GM18873 (cell line): Measurements from ENCODE around the gene HIP1.
"Not testable (repeated sequence)": the region's sequence is repeated elsewhere in the genome, so short reads cannot be mapped to it uniquely, and the experiment has no call there.

Experiments
- ATAC-seq: cut with Tn5 transposase; IDR thresholded peaks from one replicate; pipeline ENCODE4 v1.9.1; 2021; ENCODE audit warnings: mild to moderate bottlenecking, moderate library complexity, moderate number of reproducible peaks; ENCODE audit not compliant: unreplicated experiment, low FRiP score

HIP1 gene

GRCh38 chr7:75623390-75624133 is 115.2 kb downstream of the HIP1 start:
- ATAC-seq = no peak

GRCh38 chr7:75621124-75621523 is 117.6 kb downstream of the HIP1 start:
- no peak for ATAC-seq

GRCh38 chr7:75619636-75620035 is 119.1 kb downstream of the HIP1 start:
- ATAC-seq = no peak

DNA sequence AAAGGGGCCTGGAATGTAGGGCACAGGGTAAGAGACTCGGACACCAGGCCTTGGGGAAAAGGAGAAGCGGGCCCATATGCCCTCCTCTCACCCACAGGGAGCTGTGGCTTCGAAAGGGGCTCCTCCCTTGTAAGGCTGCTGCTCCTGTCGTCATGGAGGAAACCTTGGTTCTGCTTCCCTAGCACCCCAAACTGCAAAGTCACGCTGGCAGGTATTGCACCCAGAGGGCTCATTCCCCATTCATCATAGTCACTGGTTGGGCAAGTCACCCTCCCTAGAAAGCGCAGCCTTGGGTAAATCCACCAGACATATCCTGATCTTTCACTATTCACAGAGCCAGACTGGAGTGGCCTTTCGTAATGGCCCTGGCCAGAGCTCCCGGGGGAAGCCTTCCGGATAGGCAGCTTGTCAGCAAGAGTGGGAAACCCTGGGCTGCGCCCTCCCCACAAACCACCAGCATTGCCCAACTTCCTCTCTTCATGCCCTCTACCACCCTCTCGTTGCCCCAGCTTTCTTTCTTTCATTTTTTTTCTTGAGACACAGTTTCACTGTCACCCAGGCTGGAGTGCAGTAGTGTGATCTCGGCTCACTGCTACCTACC is 121.0 kb downstream of the HIP1 start:
- no peak for ATAC-seq

DNA sequence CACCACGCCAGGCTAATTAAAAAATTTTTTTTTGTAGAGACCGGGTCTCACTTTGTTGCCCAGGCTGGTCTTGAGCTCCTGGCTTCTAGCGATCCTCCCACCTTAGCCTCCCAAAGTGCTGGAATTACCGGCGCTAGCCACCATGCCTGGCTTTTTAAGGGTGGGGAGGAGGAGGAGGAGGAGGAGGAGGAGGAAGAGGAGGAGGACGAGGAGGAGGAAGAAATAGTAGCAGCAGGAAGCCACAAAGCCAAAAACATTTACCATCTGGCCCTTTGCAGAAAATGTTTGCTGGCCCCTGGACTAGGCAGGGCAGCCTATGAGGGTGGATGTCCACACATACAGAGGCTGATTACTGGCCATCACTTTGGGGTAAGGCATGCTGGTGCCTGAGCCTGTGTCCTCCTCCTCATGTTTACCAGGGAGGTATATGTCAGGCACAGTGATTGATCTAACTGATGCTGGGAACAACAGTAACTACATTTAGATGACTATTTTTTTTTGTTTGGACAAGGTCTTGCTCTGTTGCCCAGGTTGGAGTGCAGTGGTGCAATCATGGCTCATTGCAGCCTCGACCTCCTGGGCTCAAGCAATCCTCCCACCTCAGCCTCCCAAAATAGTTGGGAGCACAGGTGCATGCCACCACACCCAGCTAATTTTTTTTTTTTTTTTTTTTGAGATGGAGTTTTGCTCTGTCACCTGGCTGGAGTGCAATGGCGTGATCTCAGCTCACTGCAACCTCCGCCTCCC is 122.1 kb downstream of the HIP1 start:
- ATAC-seq = no peak

DNA sequence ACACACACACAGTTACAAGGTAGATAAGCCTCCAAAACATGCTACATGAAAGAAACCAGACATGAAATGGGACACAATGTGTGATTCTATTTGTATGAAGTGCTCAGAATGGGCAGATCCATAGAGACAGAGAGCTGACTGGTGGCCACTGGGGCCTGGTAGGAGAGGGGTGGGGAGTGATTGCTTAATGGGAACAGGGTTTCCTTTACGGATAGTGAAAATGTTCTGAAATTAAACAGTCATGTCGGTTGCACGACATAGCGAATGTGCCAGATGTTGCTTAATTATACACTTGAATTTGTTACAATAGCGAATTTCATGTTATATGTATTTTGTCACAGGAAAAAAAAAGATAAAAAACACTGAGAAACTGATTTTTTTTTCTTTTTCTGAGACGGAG is 124.3 kb downstream of the HIP1 start:
- ATAC-seq = no peak

DNA sequence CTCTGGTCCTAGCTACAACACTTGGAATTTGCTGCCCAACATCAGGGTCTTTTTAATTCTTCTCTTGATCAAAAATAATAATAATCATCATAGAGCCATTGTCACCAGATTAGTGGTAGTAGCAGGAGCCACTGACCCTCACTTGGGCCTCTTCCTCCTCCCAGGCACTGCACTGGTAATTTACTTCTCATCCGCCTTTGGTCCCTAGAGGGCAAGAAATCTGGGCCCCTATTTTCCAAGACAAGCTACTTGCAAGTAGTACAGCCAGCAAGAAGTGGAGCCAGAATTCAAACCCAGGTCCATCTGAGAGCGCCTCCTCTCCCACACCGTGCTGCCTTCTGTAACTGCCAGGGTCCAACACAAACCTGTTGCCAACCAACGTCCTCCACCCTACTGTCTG is 125.4 kb downstream of the HIP1 start:
- ATAC-seq = no peak

DNA sequence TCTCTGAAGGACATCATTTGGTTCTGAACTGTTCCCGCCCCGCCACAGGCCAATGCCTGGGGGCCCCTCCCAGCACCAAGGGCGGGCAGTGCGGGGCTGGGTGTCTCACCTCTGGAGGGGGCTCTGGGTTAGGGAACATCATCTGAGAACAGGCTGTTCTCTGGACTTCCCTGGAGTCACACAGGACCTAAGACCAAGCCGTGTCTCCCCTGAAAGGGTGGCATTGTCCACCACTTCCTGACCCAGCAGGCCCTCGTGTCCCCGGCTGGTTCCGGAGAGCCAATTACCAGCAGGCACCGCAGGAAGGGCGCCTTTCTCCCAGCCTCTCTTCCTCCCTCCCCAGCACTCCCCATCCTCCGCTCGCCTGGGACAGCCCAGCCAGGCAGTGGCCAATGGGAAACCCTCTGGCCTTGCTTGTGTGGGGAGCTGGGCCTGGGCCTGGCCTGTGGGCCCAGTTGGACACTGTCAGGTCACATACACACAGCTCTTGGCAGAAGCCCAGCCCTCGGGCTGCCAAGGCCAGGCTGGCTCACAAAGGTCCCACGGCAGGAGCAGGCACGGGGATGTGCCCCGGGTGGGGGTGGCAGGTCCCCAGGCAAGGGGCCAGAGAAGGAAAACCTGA is 127.1 kb downstream of the HIP1 start:
- no peak for ATAC-seq

- ATAC-seq = not testable (repeated sequence)
These were observed 129.3 kb downstream of the HIP1 start for GRCh38 chr7:75609416-75609815.

- ATAC-seq = no peak
These were observed 130.2 kb downstream of the HIP1 start for GRCh38 chr7:75608451-75609122.

- ATAC-seq = no peak
These were observed 134.3 kb downstream of the HIP1 start for GRCh38 chr7:75604408-75604807.

- not testable (repeated sequence) for ATAC-seq
These were observed 135.9 kb downstream of the HIP1 start for GRCh38 chr7:75602831-75603230.

- no peak for ATAC-seq
These were observed 137.2 kb downstream of the HIP1 start for GRCh38 chr7:75601539-75601938.

GRCh38 chr7:75600748-75601147 is 138.0 kb downstream of the HIP1 start:
- ATAC-seq = not testable (repeated sequence)

DNA sequence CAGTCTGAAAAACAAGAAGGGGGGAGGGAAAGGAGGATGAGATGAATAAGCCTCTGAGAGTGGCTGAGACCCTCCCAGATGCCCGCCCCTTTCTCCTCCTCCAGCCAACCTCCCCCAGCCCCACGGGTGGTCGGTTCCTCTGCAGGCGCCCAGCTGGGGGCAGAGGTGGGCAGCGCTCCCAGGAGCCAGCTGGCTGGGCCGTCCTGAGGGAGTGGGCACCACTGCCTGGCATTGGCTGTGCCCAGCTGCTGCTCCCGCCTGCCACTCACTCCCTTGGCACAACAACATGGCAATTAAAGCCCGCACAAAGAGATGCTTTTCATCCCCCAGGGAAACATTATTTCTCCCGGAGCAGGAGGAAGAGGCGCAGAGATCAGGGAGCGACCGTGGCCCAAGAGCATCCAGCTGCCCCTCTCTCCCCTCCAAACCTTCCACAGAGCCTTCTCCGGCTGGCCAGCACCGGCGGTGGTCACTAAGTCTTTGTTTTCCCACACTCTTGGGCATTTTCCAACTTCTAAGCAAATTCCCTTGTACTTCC is 139.4 kb downstream of the HIP1 start:
- ATAC-seq = no peak

- ATAC-seq = no peak
These were observed 141.8 kb downstream of the HIP1 start for GRCh38 chr7:75596727-75597614.

DNA sequence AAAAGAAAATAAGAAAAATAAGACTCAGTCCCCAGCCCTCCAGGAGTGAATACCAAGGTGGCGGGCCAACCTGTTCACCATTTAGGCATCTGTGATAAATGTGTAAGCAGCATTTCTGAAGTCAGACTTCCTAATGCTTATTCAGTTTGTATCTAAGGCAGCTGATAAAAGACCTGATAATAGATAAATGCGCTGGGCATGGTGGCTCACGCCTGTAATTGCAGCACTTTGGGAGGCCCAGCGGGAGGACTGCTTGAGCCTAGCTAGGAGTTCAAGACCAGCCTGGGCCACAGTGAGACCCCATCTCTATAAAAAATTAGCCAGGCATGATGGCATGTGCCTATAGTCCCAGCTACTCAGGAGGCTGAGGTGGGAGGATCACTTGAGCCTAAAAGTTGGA is 143.0 kb downstream of the HIP1 start:
- no peak for ATAC-seq

DNA sequence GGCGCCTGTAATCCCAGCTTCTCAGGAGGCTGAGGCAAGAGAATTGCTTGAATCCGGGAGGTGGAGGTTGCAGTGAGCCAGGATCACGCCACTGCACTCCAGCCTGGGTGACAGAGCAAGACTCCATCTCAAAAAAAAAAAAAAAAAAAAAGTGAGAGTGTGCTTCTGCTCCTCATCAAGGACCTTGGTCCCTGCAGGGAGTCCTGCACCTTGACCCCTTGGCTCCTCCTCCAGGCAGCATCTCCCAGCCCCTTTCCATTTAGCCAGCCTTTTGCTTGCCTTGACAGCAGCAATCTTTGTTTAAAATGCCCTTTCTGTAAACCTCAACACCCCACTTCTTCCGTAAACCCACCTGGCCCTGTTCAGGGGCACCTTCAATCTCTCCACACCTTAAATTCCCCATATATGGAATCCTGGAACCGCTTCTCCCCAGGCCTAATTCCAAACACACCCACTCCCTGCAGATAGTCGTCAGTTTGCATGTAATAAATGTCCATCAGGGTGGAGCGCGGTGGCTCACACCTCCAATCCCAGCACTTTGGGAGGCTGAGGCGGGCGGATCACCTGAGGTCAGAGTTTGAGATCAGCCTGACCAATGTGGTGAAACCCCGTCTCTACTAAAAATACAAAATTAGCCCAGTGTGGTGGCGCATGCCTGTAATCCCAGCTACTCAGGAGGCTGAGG is 145.1 kb downstream of the HIP1 start:
- not testable (repeated sequence) for ATAC-seq
